Astrocyte (in vitro differentiated cells and primary cell): ENCODE measurements around the gene ANO6. TPM values are rescaled to one million over a fixed set of nuclear protein-coding genes. Genes with fewer than 3 reads are reported as not detected.

ENCODE experiments used
- DNase-seq: peaks from one replicate; pipeline ENCODE4 v3.0.0-alpha.2; 2010; ENCODE audit warnings: low read depth
- FAIRE-seq: peaks from 2 replicates; lab custom pipeline; 2011; peaks lifted over from hg19 to GRCh38; lab: Jason Lieb, UNC
- H2AFZ ChIP-seq: 2 replicates; pipeline ENCODE4 v1.6.0; 2012; ENCODE audit warnings: low read depth, low read length, inconsistent platforms
- H3K27ac ChIP-seq: 2 replicates; pipeline ENCODE4 v1.5.1; 2011; ENCODE audit warnings: low read depth, low read length, inconsistent platforms
- H3K27me3 ChIP-seq: 2 replicates; pipeline ENCODE4 v1.6.0; 2011; ENCODE audit warnings: low read length, inconsistent platforms; ENCODE audit not compliant: insufficient read depth
- H3K36me3 ChIP-seq: 2 replicates; pipeline ENCODE4 v1.5.1; 2011; ENCODE audit warnings: low read length, inconsistent platforms; ENCODE audit not compliant: insufficient read depth
- H3K4me1 ChIP-seq: 2 replicates; pipeline ENCODE4 v1.5.1; 2011; ENCODE audit warnings: low read length, inconsistent platforms; ENCODE audit not compliant: insufficient read depth
- H3K4me2 ChIP-seq: 2 replicates; pipeline ENCODE4 v1.6.0; 2012; ENCODE audit warnings: low read length, inconsistent platforms
- H3K4me3 ChIP-seq: 2 replicates; pipeline ENCODE4 v1.5.1; 2011; ENCODE audit warnings: low read depth, mild to moderate bottlenecking, low read length, inconsistent platforms; ENCODE audit not compliant: insufficient read depth
- H3K79me2 ChIP-seq: 2 replicates; pipeline ENCODE4 v1.6.0; 2012; ENCODE audit warnings: mild to moderate bottlenecking, low read length, inconsistent platforms; ENCODE audit not compliant: insufficient read depth
- H3K9ac ChIP-seq: 2 replicates; pipeline ENCODE4 v1.6.0; 2012; ENCODE audit warnings: mild to moderate bottlenecking, low read length, inconsistent platforms
- H3K9me3 ChIP-seq: 2 replicates; pipeline ENCODE4 v1.5.1; 2012; ENCODE audit warnings: low read depth, mild to moderate bottlenecking, low read length, inconsistent platforms; ENCODE audit not compliant: insufficient read depth
- H4K20me1 ChIP-seq: 2 replicates; pipeline ENCODE4 v1.6.0; 2012; ENCODE audit warnings: low read length, inconsistent platforms; ENCODE audit not compliant: insufficient read depth
- H3K27ac Mint-ChIP-seq: one replicate; pipeline ENCODE4 v1.8.0; 2021; ENCODE audit warnings: mild to moderate bottlenecking, mixed read lengths; ENCODE audit not compliant: unreplicated experiment
- H3K27me3 Mint-ChIP-seq: one replicate; pipeline ENCODE4 v1.8.0; 2021; ENCODE audit warnings: low read depth, mixed read lengths; ENCODE audit not compliant: unreplicated experiment
- H3K36me3 Mint-ChIP-seq: one replicate; pipeline ENCODE4 v1.8.0; 2021; ENCODE audit warnings: low read depth, mixed read lengths; ENCODE audit not compliant: unreplicated experiment
- H3K4me1 Mint-ChIP-seq: one replicate; pipeline ENCODE4 v1.8.0; 2021; ENCODE audit warnings: low read depth, mixed read lengths; ENCODE audit not compliant: unreplicated experiment
- H3K4me3 Mint-ChIP-seq: one replicate; pipeline ENCODE4 v1.8.0; 2021; ENCODE audit warnings: mild to moderate bottlenecking, moderate library complexity, mixed read lengths; ENCODE audit not compliant: unreplicated experiment
- H3K9me3 Mint-ChIP-seq: one replicate; pipeline ENCODE4 v1.8.0; 2021; ENCODE audit warnings: mild to moderate bottlenecking, mixed read lengths; ENCODE audit not compliant: unreplicated experiment
- EZH2 ChIP-seq: IDR thresholded peaks from 2 replicates; pipeline ENCODE4 v1.6.1; 2012; ENCODE audit warnings: mild to moderate bottlenecking, low read length, inconsistent platforms; ENCODE audit not compliant: insufficient read depth
- total RNA-seq: library from RNA; stranded (reverse); gene quantifications from 2 replicates; pipeline ENCODE4 v1.2.1, GENCODE V29; 2021
- TF ChIP-seq, protein P1 (sequence below): IDR thresholded peaks from 2 replicates; pipeline ENCODE4 v1.5.1; 2011; ENCODE audit warnings: low read depth, mild to moderate bottlenecking, inconsistent platforms, low read length, moderate library complexity; ENCODE audit not compliant: insufficient read depth

The ANO6 gene
- total RNA-seq, 1 donor from 2014 or later: 113 TPM

DNA sequence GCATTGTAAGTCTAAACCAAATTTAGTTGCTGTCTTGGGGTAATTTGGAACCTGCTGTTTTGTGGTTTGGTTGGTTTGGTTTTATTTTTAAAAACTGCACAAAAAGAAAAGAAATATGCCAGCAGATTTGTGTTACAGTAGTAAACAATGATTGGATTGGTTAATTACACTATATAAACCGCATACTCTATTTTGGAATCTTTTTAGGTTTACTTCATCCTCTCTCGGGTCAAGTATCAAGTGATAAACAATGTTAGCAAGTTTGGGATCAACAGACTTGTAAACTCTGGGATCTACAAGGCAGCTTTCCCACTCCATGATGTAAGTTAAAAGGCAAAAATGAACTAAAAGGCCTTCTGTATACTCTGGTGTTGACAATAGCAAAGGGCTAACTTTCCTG, 132.4 kb downstream of the ANO6 start:
- DNase-seq (no peak), FAIRE-seq (no peak)
- no peaks in the 10 kb centered on the region for H3K27me3 ChIP-seq
- peaks cover 4% of the 10 kb centered on the region for H3K4me1 ChIP-seq
- Mint-ChIP-seq H3K4me3 (no peak overlapping the region), H3K27ac (no peak overlapping the region), H3K4me1 (peaks cover 26% of the 10 kb centered on the region), H3K9me3 (peaks cover 2% of the 10 kb centered on the region), H3K36me3 (peaks cover 46% of the 10 kb centered on the region), H3K27me3 (no peaks in the 10 kb centered on the region)
- H2AFZ ChIP-seq: no peak overlapping the region
- no peaks in the 10 kb centered on the region for H3K79me2 ChIP-seq
- no peak for TF ChIP-seq EZH2
- TF ChIP-seq, protein P1, sequence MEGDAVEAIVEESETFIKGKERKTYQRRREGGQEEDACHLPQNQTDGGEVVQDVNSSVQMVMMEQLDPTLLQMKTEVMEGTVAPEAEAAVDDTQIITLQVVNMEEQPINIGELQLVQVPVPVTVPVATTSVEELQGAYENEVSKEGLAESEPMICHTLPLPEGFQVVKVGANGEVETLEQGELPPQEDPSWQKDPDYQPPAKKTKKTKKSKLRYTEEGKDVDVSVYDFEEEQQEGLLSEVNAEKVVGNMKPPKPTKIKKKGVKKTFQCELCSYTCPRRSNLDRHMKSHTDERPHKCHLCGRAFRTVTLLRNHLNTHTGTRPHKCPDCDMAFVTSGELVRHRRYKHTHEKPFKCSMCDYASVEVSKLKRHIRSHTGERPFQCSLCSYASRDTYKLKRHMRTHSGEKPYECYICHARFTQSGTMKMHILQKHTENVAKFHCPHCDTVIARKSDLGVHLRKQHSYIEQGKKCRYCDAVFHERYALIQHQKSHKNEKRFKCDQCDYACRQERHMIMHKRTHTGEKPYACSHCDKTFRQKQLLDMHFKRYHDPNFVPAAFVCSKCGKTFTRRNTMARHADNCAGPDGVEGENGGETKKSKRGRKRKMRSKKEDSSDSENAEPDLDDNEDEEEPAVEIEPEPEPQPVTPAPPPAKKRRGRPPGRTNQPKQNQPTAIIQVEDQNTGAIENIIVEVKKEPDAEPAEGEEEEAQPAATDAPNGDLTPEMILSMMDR: no peak
- no peak overlapping the region for H3K27ac ChIP-seq
- H3K4me2 ChIP-seq: no peak overlapping the region
- H4K20me1 ChIP-seq: no peaks in the 10 kb centered on the region
- H3K36me3 ChIP-seq: peaks cover 14% of the 10 kb centered on the region
- no peaks in the 10 kb centered on the region for H3K9me3 ChIP-seq
- H3K9ac ChIP-seq: no peak overlapping the region
- H3K4me3 ChIP-seq: no peak overlapping the region

- no peaks in the 10 kb centered on the region for H3K27me3 ChIP-seq
- H3K4me1 Mint-ChIP-seq: peaks cover 19% of the 10 kb centered on the region
- H3K4me2 ChIP-seq: no peak overlapping the region
- no peak overlapping the region for H3K27ac Mint-ChIP-seq
- no peak for FAIRE-seq
- peaks cover 46% of the 10 kb centered on the region for H3K36me3 Mint-ChIP-seq
- H3K27me3 Mint-ChIP-seq: no peaks in the 10 kb centered on the region
- no peak overlapping the region for H3K4me3 Mint-ChIP-seq
- no peak for DNase-seq
- H3K4me1 ChIP-seq: no peaks in the 10 kb centered on the region
- peaks cover 18% of the 10 kb centered on the region for H3K36me3 ChIP-seq
- no peak for TF ChIP-seq EZH2
- TF ChIP-seq, protein P1: no peak
- H3K79me2 ChIP-seq: no peaks in the 10 kb centered on the region
- H3K27ac ChIP-seq: no peak overlapping the region
- H3K9me3 ChIP-seq: no peaks in the 10 kb centered on the region
- no peaks in the 10 kb centered on the region for H4K20me1 ChIP-seq
- H3K9me3 Mint-ChIP-seq: peaks cover 2% of the 10 kb centered on the region
- no peak overlapping the region for H3K9ac ChIP-seq
- no peak overlapping the region for H2AFZ ChIP-seq
- H3K4me3 ChIP-seq: no peak overlapping the region
These were observed 133.1 kb downstream of the ANO6 start for GRCh38 chr12:45348986-45349385.

DNA sequence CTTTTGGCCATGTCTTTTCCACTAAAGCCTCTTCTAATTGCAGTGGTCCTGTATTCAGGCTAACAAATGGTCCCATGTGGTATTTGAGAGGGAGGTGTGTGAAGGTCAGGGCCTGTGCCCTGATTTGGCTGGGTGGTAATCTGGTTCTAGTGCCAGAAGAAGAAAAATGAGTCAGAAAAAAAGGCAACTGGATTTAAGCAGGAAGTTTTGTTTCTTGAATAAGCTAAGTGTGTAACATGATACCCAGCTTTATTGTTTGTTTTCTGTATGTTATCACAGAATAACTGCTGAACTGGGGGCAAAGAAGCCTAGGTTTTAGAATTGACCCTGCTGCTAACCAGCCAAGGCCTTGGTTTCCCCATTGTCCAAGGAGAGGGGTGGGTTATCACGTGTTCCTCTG, 134.0 kb downstream of the ANO6 start:
- H3K9ac ChIP-seq: no peak overlapping the region
- no peaks in the 10 kb centered on the region for H3K27me3 ChIP-seq
- no peaks in the 10 kb centered on the region for H3K9me3 ChIP-seq
- Mint-ChIP-seq H3K4me3 (no peak overlapping the region), H3K27me3 (no peaks in the 10 kb centered on the region), H3K36me3 (peaks cover 39% of the 10 kb centered on the region), H3K4me1 (peaks cover 20% of the 10 kb centered on the region), H3K9me3 (no peaks in the 10 kb centered on the region), H3K27ac (no peak overlapping the region)
- H2AFZ ChIP-seq: no peak overlapping the region
- no peaks in the 10 kb centered on the region for H3K4me1 ChIP-seq
- H3K4me3 ChIP-seq: no peak overlapping the region
- H3K36me3 ChIP-seq: peaks cover 20% of the 10 kb centered on the region
- H3K79me2 ChIP-seq: no peaks in the 10 kb centered on the region
- no peaks in the 10 kb centered on the region for H4K20me1 ChIP-seq
- FAIRE-seq (no peak), DNase-seq (no peak)
- no peak overlapping the region for H3K27ac ChIP-seq
- no peak overlapping the region for H3K4me2 ChIP-seq
- TF ChIP-seq, protein P1: no peak
- no peak for TF ChIP-seq EZH2
